GM19455 (cell line): ENCODE data around the gene WWOX.

Source experiments
- ATAC-seq: cut with Tn5 transposase; IDR thresholded peaks from one replicate; pipeline ENCODE4 v1.9.1; 2021; ENCODE audit not compliant: unreplicated experiment

WWOX gene

GRCh38 chr16:78258375-78259065 lies 159.1 kb downstream of the WWOX start:
- ATAC-seq, result no peak

DNA sequence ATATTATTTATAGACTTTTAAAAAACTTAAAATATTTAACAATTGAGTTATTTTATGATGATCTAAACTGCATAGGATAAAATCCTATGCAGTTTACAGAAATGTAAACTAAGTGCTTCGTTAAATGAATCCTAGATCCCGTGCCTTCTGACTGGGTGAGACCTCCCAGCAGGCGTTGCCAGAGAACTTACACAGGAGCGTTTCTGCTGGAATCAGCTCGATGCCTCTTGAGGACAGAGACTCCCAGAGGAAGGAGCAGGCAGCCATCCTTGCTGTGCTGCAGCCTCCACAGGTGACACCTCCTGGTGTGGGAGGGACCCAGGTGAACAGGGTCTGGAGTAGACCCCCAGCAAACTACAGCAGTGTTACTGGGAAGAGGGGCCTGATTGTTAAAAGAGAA lies 160.4 kb downstream of the WWOX start:
- ATAC-seq, result no peak

DNA sequence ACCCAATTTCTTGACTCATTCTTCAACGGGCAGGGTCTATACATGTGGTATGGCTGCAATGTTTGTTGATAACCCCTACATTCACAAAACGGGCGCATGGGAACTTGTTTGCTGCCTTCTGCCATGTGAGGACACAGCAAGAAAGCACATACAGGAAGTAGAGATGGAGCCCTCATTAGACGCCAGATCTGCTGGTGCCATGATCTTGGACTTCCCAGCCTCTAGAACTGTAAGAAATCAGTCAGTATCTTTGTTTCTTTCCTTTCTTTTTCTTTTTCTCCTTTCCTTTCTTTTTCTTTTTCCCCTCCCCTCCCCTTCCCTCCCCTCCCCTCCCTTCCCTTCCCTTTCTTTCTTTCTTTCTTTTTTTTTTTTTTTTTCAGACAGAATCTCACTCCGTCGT lies 165.2 kb downstream of the WWOX start:
- no peak for ATAC-seq

DNA sequence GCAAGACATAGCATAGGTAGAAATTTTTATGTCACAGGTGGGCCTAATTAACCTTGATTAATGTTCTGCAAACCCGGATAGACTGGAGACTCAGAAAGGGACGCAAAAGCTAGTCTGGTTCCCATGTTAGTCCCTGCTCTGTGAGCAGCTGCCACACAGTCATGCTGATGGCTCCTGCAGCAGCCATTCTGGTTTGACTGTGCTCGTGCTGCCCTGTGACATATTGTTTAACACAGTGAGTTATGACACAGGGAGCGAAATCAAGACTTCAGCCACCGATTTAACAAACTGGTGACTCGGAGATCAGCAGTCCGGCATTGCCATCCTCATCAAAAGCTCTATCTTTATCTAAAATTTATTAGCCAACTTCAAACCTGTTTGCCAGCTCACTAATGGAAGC lies 169.8 kb downstream of the WWOX start:
- ATAC-seq, result no peak

DNA sequence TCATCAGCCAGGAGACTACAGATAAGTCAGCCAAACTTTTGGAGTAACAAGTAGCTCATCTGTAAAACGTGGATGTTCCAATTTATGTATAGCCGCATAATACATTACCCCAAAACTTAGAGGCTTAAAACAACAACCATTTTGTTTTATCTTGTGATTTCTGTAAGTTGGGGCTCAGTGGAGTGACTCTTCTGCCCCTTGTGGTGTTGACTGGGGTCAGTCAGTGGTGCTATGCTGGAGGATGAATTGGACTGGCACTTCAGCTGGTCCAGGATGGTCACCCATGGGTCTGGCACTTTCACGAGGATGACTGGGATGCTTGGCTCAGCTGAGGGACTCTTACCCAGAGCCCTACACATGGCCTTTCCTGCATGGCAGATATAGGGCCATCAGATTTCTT lies 172.5 kb downstream of the WWOX start:
- no peak for ATAC-seq

DNA sequence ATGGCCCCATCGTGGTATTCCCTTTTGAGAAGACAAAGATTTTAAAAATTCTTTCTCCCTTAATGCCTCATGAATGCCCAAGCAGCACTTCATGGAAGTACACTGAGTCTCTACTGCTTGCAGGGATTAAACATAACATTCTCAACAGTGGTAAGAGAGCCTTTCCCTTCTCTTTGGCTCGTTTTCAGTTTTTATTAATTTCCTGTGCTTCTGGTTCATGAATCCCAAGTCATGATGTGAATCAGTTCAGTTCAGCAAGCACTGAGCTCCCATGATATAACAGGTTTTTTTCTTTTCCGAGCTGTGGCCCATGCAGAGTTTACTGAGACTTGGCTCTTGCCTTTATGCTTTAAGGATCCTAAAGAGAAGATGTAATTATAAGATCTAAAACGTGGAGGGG lies 175.3 kb downstream of the WWOX start:
- no peak for ATAC-seq

DNA sequence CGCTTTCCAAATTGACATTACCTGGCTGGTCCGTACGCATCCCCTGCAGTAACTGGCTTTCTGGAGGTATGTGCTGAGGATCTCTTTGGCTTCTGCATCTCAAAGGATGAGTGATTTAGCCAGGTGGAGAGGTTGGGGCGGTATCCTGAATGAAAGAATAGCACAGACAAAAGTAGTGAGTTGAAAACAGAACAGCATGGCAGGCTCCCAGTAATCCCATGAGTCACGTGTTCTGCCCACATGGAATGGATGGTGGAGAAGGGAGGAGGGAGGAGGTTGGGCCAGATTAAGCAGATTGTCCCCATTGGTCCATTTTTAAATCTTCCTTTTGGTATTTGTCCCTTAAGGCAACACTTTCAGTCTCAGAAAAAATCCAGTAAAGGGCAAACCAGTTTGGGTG lies 176.0 kb downstream of the WWOX start:
- ATAC-seq, result no peak

- no peak for ATAC-seq
Observed at GRCh38 chr16:78277321-78278055, 178.0 kb downstream of the WWOX start.

DNA sequence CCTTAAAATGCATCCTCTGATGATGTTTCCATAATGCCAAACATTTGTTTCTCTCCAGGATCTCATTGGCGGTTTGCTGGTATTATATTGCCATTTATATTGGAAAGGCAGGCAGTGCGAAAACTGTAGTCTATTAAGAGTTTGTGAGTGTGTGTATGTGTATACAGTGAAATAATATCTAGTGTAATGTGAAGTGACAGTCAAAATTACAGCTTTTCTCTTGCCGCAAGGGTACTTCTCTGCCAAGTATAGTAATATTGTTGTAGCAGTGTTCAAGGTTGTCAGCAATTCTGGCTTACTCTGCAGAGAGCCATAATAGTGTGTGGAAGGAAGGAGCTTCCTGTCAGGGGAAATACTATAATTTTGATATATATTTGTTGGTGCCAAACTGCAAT lies 178.6 kb downstream of the WWOX start:
- ATAC-seq, result no peak

DNA sequence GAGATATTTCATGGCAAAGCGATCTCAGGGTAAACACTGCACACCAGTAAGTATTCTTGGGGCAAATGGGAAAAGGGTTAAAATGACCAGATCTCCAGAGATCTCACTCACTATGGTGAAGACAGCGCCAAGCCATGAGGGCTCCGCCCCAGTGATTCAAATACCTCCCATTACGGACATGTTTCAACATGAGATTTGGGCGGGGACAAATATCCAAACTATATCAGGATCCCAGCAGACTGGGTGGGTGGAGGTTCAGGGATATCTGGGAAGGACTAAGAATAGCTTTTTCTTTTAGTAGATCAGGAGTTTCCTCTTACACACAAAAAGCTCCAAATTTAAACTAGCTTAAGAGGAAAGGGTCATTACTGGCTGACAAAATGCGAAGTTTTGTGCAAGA lies 181.7 kb downstream of the WWOX start:
- ATAC-seq, result no peak

DNA sequence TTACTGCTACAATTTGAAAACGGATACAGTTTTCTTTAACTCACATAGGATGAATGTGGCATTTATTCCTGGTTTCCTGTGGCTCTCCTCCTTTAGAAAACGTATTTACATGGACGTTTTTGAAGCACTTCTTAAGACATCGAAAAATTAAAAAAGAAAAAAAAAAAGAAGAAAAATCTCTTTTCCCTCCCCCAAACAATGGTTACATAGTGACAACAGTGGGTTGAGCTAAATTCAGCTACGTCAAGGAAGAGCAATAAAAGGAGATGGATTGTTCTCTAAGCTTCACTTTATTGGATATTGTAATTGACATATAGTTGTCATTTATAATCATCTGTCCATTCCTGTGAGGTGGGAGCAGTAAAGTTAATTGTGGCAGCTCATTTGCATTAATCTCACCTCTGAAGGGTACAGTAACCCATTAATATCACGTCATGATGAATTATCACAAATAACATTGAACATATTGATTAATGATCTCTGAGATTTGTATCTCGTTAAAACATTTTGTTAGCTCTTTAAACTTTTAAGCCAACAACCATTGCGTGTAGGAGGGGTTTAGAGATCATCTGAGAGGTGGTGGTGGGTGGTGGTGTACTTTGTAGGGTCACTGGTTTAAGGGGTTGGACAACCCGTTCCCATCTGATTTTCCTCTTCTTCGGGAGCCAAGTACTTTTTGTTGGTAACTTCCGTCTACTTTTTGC lies 184.2 kb downstream of the WWOX start:
- no peak for ATAC-seq

GRCh38 chr16:78284326-78284725 lies 184.9 kb downstream of the WWOX start:
- no peak for ATAC-seq

GRCh38 chr16:78284957-78285434 lies 185.5 kb downstream of the WWOX start:
- no peak for ATAC-seq

DNA sequence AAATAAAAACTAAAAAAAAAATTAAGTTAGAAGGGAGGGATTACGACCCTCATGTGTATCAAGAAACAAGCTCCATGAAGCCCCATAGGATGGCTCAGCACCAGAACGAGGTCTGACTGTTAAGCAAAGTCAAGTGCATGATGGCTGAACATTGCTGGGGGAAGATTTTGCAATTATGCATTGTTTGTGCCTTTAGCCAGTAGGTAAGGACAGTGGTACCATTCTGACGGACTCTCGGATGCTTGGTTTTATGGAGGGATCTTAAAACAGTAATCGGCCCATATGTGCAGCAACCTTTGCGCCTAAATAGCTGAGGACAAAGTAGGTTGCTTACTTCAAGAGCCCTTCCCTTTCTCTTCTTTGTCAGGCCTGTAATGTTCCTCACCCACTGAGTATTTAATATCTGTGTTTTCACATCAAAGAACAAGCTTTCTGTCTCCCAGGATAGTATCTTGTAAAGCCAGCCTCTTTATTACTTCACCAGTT lies 186.0 kb downstream of the WWOX start:
- ATAC-seq, result no peak

DNA sequence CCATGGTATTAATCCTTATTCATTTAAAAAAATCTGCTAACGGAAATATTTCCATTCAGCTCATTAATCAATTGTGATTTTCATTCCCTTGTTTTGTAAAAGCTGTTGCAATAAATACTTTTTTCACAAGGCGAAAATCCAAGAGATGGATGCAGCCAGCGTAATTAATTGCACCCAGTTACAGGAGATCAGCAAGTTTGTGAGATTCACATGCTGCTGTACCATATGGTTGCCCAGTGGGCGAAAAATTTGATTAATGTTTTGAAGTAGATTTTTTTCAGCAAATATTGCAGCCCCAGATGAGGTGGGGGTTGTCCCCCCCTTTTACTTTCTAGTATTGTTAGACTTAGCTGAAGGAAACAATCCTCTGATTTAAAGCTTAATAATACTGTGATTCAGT lies 186.6 kb downstream of the WWOX start:
- ATAC-seq, result no peak

DNA sequence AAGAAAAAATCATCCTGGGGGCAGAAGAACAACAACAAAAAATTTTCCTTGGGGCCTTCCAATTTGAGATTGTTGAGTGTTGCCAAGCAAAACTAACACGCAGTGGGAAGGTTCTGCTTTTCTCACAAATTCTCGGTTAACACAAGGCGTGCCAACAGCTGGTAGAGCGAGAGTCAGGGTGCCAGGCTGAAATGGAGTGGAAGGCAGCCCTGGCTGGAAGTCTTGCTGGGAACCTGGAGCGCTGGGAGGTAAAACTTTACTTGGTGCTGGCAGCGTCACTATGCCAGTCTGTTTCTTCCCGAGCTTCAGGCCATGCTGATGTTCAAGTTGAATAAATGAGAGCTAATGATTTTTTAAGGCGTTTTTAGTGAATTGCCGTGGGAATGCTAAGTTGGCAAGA lies 189.4 kb downstream of the WWOX start:
- ATAC-seq, result no peak

GRCh38 chr16:78289373-78289772 lies 189.9 kb downstream of the WWOX start:
- no peak for ATAC-seq

DNA sequence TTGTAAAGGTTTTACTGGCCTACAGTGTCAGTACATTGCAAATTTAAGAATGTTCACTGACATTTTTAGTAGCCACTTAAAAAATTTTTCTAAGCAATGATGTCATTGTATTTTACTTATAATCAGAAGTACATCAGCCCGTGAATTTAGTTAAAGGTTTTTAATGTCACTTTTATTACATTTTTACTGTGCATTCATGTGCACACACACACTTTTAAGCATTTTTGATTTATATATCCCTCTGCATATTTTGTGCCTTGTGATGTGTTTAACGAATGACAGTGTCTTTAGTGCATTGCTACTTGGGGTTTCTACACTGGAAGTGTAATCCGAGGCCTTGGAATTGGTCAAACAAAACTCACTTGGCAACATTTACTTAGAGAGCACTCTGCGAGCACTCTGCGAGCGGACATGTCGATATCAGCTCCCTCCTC lies 190.4 kb downstream of the WWOX start:
- no peak for ATAC-seq

DNA sequence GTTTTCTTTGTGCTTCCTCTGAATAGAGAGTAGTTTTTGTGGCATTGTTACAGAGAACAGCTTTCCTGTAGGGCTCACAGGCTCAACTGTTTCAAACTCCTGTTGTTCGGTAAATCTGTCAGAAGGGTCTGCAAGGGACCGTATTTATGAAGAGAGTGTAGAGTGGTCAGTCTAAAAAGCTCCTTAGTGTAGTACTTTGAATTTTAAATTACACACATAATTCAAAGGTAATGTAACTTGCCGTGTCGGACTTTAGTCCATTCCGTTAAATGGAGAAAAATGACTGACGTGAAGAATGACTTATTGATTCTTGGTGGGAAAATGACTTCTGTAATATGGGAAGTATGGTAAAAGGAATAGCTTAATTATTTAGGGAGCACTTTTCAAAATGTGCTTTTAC lies 190.9 kb downstream of the WWOX start:
- ATAC-seq, result no peak

DNA sequence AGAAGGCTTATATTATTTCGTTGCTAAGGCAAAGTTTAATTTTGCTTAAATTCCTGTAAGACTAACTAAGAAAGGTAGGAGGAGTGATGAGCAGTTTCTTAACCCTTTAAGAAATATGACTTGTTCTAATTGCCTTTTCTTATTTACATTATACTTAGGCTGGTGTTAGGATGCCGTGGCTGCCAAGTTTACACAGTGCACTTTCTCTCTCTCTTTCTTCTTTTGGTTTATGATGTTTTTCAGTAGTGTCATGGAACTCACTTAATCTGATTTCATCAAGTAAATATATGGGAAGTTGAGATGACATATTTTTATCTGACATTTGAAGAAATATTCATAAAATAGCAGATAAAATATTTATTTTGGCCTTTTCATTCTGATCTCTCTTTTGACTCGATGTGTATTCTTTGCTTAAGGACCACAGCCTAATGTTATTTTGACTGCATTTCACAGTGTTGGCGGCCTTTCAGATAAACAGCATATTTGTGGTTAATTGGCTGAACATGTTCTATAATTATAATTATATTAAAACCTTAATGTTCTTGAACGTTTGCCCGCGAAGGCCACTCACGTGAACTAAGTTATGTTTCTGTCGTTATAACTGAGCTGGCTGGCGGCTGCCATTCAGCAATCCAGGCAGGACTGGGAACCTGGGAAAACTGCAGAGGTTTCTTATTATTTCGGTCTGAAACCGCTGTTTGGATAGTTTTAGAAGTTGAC lies 191.6 kb downstream of the WWOX start:
- ATAC-seq, result no peak

GRCh38 chr16:78291604-78292003 lies 192.2 kb downstream of the WWOX start:
- ATAC-seq, result no peak
